ENCODE measurements around the gene ADARB1. TPM values are rescaled to one million over a fixed set of nuclear protein-coding genes. Genes with fewer than 3 reads are reported as not detected.
A peak's percentile ranks its signal among the peaks of the same experiment; 100 is the strongest.

Gene ADARB1
- total and polyA plus RNA-seq, 2 donors = 11.9 to 14.6 TPM

DNA sequence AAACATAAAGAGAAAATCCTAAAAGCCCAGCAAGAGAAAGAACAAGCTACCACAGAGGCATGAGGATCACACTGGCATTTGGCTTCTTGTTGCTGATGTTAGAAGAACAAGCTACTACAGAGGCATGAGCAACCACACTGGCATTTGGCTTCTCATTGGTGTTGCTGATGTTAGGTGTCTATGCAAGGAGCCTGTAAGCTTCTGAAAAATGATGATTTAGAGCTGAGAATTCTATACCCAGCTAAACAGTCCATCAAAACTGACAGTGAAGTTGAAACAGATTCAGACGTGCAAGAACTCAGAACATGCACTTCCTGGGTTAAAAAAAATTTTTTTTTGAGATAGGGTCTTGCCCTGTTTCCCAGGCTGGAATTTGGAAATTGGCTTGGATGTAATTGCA, 37.8 kb upstream of the ADARB1 start:
- H3K4me3 ChIP-seq (ENCODE audit: low read length in 2 of 2) = no peak overlapping the region
- no peak overlapping the region for H3K27ac ChIP-seq (ENCODE audit: low read depth in 1 of 2, low read length in 1 of 2)
- H3K27me3 ChIP-seq (ENCODE audit: control insufficient read depth in 2 of 2, insufficient read depth in 1 of 2, low read length in 1 of 2) = peaks cover 0 to 21% of the 10 kb centered on the region in 2 donors
- H3K9me3 ChIP-seq (ENCODE audit: control insufficient read depth in 2 of 2, insufficient read depth in 1 of 2, low read length in 1 of 2) = peaks cover 1 to 21% of the 10 kb centered on the region in 2 donors
- DNase-seq (ENCODE audit: low read depth in 6 of 9, low spot score in 9 of 9) = no peak
- 70% methylated on average over 1 of the region's 1 CpG for WGBS
- H3K4me1 ChIP-seq (ENCODE audit: control insufficient read depth in 2 of 2, insufficient read depth in 2 of 2, low read length in 2 of 2) = peaks cover 0 to 5% of the 10 kb centered on the region in 2 donors
- no peaks in the 10 kb centered on the region for H3K36me3 ChIP-seq (ENCODE audit: control insufficient read depth in 2 of 2, insufficient read depth in 2 of 2, low read length in 1 of 2)

DNA sequence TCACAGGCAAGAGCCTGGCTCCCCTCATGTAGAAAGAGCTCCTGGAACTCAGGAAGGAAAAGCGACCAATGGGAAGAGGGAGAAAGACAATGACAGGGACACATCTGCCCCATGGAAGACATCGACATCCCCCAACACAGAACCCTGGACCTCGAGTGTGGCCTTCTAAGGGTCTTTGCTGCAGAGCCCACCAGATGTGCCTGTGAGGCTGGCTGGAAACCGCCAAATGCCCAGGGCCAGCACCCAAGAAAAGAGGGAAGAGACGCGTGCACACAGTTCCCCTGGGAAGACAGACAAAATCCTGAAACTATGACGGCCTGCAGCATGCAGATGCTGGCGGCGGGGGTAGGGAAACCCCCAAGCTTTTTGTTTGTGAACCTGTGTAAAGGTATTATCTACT, 36.4 kb upstream of the ADARB1 start:
- Histone ChIP-seq H3K9me3 (ENCODE audit: control insufficient read depth in 2 of 2, insufficient read depth in 1 of 2, low read length in 1 of 2) (peaks cover 1 to 21% of the 10 kb centered on the region in 2 donors), H3K4me3 (ENCODE audit: low read length in 2 of 2) (no peak overlapping the region), H3K27me3 (ENCODE audit: control insufficient read depth in 2 of 2, insufficient read depth in 1 of 2, low read length in 1 of 2) (peaks cover 0 to 14% of the 10 kb centered on the region in 2 donors), H3K36me3 (ENCODE audit: control insufficient read depth in 2 of 2, insufficient read depth in 2 of 2, low read length in 1 of 2) (no peaks in the 10 kb centered on the region), H3K27ac (ENCODE audit: low read depth in 1 of 2, low read length in 1 of 2) (no peak overlapping the region), H3K4me1 (ENCODE audit: control insufficient read depth in 2 of 2, insufficient read depth in 2 of 2, low read length in 2 of 2) (peaks cover 0 to 5% of the 10 kb centered on the region in 2 donors)
- DNase-seq (ENCODE audit: low read depth in 6 of 9, low spot score in 9 of 9) = no peak
- 91% methylated on average over 9 of the region's 9 CpGs for WGBS

DNA sequence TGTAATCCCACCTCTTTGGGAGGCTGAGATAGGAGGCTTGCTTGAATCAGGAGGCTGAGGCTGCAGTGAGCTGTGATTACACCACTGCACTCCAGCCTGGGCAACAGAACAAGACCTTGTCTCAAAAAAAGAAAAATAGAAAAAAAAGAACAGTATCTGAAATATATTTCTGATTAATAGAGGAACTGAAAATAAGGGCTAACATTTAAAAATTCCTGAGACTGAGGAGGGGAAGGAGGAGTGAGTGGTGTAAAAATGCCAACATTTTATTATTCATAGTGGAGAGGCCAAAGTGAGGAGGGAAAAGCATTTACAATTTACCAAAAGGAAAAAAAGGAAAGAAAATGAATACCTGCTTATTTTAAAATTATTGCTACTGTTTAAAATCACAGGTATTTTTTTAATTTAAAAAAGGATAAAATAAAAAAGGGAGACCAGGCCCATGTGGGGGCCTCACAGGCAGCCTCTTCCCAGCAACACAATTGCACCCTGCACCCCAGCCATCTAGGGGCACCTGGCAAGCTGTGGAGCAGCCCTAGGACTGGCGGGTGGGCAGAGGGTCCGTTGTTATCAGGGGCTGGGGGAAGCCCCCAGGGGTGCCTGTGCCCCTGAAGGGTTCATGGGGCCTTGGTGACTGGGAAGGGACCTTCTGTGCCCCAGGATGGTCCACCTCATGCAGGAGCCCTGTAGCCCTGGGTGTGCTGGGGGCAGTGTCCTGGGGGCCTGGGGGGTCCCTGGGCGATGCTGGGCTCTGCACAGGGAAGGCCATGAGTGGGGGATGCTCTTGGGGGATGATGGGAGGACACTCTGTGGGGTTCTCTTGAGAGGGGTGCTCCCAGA, 34.8 kb upstream of the ADARB1 start:
- WGBS = 93% methylated on average over 3 of the region's 3 CpGs
- Histone ChIP-seq H3K4me1 (ENCODE audit: control insufficient read depth in 2 of 2, insufficient read depth in 2 of 2, low read length in 2 of 2) (no peaks in the 10 kb centered on the region), H3K27me3 (ENCODE audit: control insufficient read depth in 2 of 2, insufficient read depth in 1 of 2, low read length in 1 of 2) (peaks cover 0 to 7% of the 10 kb centered on the region in 2 donors), H3K9me3 (ENCODE audit: control insufficient read depth in 2 of 2, insufficient read depth in 1 of 2, low read length in 1 of 2) (peaks cover 1 to 21% of the 10 kb centered on the region in 2 donors), H3K36me3 (ENCODE audit: control insufficient read depth in 2 of 2, insufficient read depth in 2 of 2, low read length in 1 of 2) (no peaks in the 10 kb centered on the region), H3K4me3 (ENCODE audit: low read length in 2 of 2) (no peak overlapping the region), H3K27ac (ENCODE audit: low read depth in 1 of 2, low read length in 1 of 2) (peak overlapping the region in 1 of 2 donors; percentile 4)
- no peak for DNase-seq (ENCODE audit: low read depth in 6 of 9, low spot score in 9 of 9)

DNA sequence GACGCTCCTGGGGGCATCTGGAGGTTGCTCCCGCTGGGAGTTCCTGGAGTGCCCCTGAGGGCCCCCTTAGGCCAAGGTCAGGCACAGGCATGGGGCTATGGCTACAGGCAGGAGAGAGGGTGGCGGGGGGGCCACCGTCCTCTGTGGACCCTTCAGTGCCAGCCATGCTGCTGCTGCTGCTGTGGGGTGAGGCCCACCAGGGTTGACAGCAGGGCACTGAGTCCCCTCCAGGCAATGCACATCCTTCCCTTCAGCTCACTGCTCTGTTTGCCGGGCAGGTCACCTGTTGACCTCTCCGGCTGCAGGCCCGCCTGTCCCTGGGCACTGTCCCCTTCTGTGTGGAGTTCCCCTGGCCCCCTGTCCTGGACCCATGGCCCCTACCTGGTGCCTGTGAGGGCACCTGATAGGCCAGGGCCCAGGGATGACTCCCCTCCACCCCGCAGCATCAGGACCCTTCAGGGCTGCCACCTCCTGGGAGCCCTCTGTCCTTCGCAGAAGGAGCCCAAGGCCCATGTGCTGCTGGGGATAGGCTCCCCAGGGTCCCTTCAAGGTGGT, 34.1 kb upstream of the ADARB1 start:
- H3K9me3 ChIP-seq (ENCODE audit: control insufficient read depth in 2 of 2, insufficient read depth in 1 of 2, low read length in 1 of 2) = peaks cover 1 to 18% of the 10 kb centered on the region in 2 donors
- no peak for DNase-seq (ENCODE audit: low read depth in 6 of 9, low spot score in 9 of 9)
- no peak overlapping the region for H3K4me3 ChIP-seq (ENCODE audit: low read length in 2 of 2)
- H3K27ac ChIP-seq (ENCODE audit: low read depth in 1 of 2, low read length in 1 of 2) = peak overlapping the region in 1 of 2 donors; percentile 32
- no peaks in the 10 kb centered on the region for H3K36me3 ChIP-seq (ENCODE audit: control insufficient read depth in 2 of 2, insufficient read depth in 2 of 2, low read length in 1 of 2)
- no peaks in the 10 kb centered on the region for H3K4me1 ChIP-seq (ENCODE audit: control insufficient read depth in 2 of 2, insufficient read depth in 2 of 2, low read length in 2 of 2)
- peaks cover 0 to 6% of the 10 kb centered on the region in 2 donors for H3K27me3 ChIP-seq (ENCODE audit: control insufficient read depth in 2 of 2, insufficient read depth in 1 of 2, low read length in 1 of 2)
- 91% methylated on average over 9 of the region's 9 CpGs for WGBS

DNA sequence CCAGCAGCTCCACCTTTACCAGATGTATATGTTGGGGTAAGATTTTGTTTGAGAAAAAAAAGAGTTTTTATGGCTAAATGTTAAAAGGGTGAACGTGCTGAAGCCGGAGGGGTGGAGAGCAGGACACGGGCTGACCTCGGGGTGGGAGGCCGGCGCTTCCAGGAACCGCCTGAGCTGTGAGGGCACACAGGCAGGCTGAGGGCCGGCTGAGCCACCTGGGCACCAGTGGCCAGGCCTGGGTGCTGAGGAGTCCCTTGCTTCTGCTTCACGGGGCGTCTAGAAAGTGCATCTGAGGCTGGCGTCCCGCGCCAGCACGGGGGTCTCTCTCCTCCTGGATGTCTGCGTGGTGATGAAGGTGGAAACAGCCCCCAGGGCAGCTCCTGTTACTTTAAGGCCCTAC, 33.6 kb upstream of the ADARB1 start:
- Histone ChIP-seq H3K27ac (ENCODE audit: low read depth in 1 of 2, low read length in 1 of 2) (peak overlapping the region in 1 of 2 donors; percentile 32), H3K4me1 (ENCODE audit: control insufficient read depth in 2 of 2, insufficient read depth in 2 of 2, low read length in 2 of 2) (no peaks in the 10 kb centered on the region)

DNA sequence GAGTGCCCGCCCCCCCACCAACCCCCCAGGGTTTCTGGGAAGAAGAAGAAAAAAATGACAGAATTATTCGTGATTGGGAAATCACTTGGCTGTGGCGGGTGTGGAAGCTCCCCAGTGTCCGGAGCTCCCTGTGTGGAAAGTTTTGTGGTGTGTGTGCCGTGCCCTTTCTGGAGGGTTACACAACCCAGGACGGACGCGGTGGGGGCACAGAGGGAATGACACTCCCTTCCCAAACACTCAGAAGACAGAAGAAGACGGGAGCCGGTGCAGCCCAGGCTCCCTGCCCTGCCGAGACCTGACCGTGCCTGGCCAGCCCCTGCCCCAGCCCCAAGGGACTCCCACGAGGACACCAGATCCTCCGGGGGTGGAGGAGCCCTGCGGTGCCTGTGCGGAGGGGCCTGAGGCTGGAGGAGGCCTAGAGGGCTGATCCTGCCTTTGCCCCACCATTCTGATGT, 33.0 kb upstream of the ADARB1 start:
- no peak overlapping the region for H3K4me3 ChIP-seq (ENCODE audit: low read length in 2 of 2)
- peaks cover 1 to 14% of the 10 kb centered on the region in 2 donors for H3K9me3 ChIP-seq (ENCODE audit: control insufficient read depth in 2 of 2, insufficient read depth in 1 of 2, low read length in 1 of 2)
- no peak overlapping the region for H3K27ac ChIP-seq (ENCODE audit: low read depth in 1 of 2, low read length in 1 of 2)
- WGBS = 83% methylated on average over 16 of the region's 16 CpGs
- no peaks in the 10 kb centered on the region for H3K4me1 ChIP-seq (ENCODE audit: control insufficient read depth in 2 of 2, insufficient read depth in 2 of 2, low read length in 2 of 2)
- no peaks in the 10 kb centered on the region for H3K36me3 ChIP-seq (ENCODE audit: control insufficient read depth in 2 of 2, insufficient read depth in 2 of 2, low read length in 1 of 2)
- H3K27me3 ChIP-seq (ENCODE audit: control insufficient read depth in 2 of 2, insufficient read depth in 1 of 2, low read length in 1 of 2) = peaks cover 2 to 6% of the 10 kb centered on the region in 2 donors
- no peak for DNase-seq (ENCODE audit: low read depth in 6 of 9, low spot score in 9 of 9)

More for the DNA sequence above, 33.6 kb upstream of the ADARB1 start:
- WGBS = 94% methylated on average over 15 of the region's 15 CpGs
- peaks cover 1 to 14% of the 10 kb centered on the region in 2 donors for H3K9me3 ChIP-seq (ENCODE audit: control insufficient read depth in 2 of 2, insufficient read depth in 1 of 2, low read length in 1 of 2)
- H3K4me3 ChIP-seq (ENCODE audit: low read length in 2 of 2) = no peak overlapping the region
- no peak for DNase-seq (ENCODE audit: low read depth in 6 of 9, low spot score in 9 of 9)
- no peaks in the 10 kb centered on the region for H3K36me3 ChIP-seq (ENCODE audit: control insufficient read depth in 2 of 2, insufficient read depth in 2 of 2, low read length in 1 of 2)
- H3K27me3 ChIP-seq (ENCODE audit: control insufficient read depth in 2 of 2, insufficient read depth in 1 of 2, low read length in 1 of 2) = peaks cover 2 to 6% of the 10 kb centered on the region in 2 donors

DNA sequence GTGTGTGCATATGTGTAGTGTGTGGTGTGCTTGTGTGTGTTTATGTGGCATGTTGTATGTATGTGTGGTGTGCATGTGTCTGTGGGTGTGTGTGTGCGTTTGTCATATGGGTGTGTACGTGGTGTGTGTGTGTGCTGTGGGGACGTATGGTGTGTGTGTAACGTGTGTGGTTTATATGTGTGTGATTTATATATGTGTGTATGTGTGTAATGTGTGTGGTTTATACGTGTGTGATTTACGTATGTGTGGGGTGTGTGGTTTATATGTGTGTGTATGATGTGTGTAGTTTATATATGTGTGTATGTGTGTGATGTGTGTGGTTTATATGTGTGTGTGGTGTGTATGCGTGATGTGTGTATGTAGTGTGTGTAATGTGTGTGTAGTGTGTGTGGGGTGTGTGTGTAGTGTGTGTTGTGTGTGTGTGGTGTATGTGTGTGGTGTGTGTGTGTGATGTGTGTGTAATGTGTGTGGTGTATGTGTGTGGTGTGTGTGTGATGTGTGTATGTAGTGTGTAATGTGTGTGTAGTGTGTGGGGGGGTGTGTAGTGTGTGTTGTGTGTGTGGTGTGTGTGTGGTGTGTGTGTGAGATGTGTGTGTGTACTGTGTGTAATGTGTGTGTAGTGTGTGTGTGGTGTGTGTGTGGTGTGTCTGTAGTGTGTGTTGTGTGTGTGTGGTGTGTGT, 32.3 kb upstream of the ADARB1 start:
- Histone ChIP-seq H3K27ac (ENCODE audit: low read depth in 1 of 2, low read length in 1 of 2) (no peak overlapping the region), H3K36me3 (ENCODE audit: control insufficient read depth in 2 of 2, insufficient read depth in 2 of 2, low read length in 1 of 2) (no peaks in the 10 kb centered on the region), H3K4me1 (ENCODE audit: control insufficient read depth in 2 of 2, insufficient read depth in 2 of 2, low read length in 2 of 2) (no peaks in the 10 kb centered on the region), H3K4me3 (ENCODE audit: low read length in 2 of 2) (no peak overlapping the region), H3K9me3 (ENCODE audit: control insufficient read depth in 2 of 2, insufficient read depth in 1 of 2, low read length in 1 of 2) (peaks cover under 1 to 7% of the 10 kb centered on the region in 2 donors), H3K27me3 (ENCODE audit: control insufficient read depth in 2 of 2, insufficient read depth in 1 of 2, low read length in 1 of 2) (peaks cover 2 to 6% of the 10 kb centered on the region in 2 donors)
- DNase-seq (ENCODE audit: low read depth in 6 of 9, low spot score in 9 of 9) = no peak
- 87% methylated on average over 7 of the region's 7 CpGs for WGBS

DNA sequence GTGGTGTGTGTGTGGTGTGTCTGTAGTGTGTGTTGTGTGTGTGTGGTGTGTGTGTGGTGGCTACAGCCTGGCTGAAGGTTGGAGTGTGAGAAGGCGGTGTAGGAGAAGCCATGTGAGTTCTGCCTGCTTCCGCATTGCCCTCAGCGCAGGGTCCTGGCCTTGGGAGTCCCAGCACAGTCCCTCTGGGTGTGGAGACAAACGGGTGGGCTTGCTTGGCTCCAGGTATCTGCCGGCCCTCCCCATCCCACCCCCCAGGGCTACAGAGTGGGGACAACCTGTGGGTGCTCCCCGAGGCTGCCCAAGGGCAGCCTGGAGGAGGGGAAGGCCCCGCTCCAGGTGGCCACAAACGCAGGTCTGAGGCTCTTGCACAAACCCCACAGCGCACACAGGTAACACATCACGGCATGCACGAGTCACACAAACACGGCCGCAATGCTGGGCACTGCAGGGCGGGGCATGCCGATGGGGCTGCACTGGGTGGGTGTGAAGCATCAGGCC, 31.7 kb upstream of the ADARB1 start:
- Histone ChIP-seq H3K4me3 (ENCODE audit: low read length in 2 of 2) (no peak overlapping the region), H3K9me3 (ENCODE audit: control insufficient read depth in 2 of 2, insufficient read depth in 1 of 2, low read length in 1 of 2) (peaks cover 0 to 3% of the 10 kb centered on the region in 2 donors), H3K36me3 (ENCODE audit: control insufficient read depth in 2 of 2, insufficient read depth in 2 of 2, low read length in 1 of 2) (no peaks in the 10 kb centered on the region), H3K27me3 (ENCODE audit: control insufficient read depth in 2 of 2, insufficient read depth in 1 of 2, low read length in 1 of 2) (peaks cover 2 to 6% of the 10 kb centered on the region in 2 donors), H3K27ac (ENCODE audit: low read depth in 1 of 2, low read length in 1 of 2) (no peak overlapping the region), H3K4me1 (ENCODE audit: control insufficient read depth in 2 of 2, insufficient read depth in 2 of 2, low read length in 2 of 2) (no peaks in the 10 kb centered on the region)
- no peak for DNase-seq (ENCODE audit: low read depth in 6 of 9, low spot score in 9 of 9)
- WGBS = 88% methylated on average over 15 of the region's 15 CpGs

Measured in thymus (tissue), 11 donors.